GM12878 (cell line): ENCODE results near the gene TOB2. TPM values are rescaled to one million over a fixed set of nuclear protein-coding genes. Genes with fewer than 3 reads are reported as not detected.

Experiments used
- ATF2 ChIP-seq: IDR thresholded peaks from 2 replicates; pipeline ENCODE4 v1.6.1; 2012; ENCODE audit warnings: low read length, inconsistent platforms
- CBFB ChIP-seq: IDR thresholded peaks from 2 replicates; pipeline ENCODE4 v1.6.1; 2016; ENCODE audit warnings: antibody characterized with exemption, low read depth
- CREM ChIP-seq: IDR thresholded peaks from 2 replicates; pipeline ENCODE4 v1.6.1; 2014; ENCODE audit warnings: antibody characterized with exemption, low read depth
- CTCF ChIP-seq, 3 experiments: IDR thresholded peaks in 2 of 3; conservative IDR thresholded peaks in 1 of 3; 2 replicates each; pipeline ENCODE4 v1.5.1; 2011; ENCODE audit warnings: low read depth in 3 of 3, low read length in 3 of 3, mild to moderate bottlenecking in 3 of 3, control low read depth in 2 of 3, moderate library complexity in 2 of 3, inconsistent platforms in 1 of 3, mixed read lengths in 1 of 3; ENCODE audit not compliant: control insufficient read depth in 2 of 3, insufficient read depth in 1 of 3; ENCODE audit errors: extremely low read depth in 1 of 3
- E2F8 ChIP-seq: fragments of 450-650 bp; IDR thresholded peaks from 2 replicates; pipeline ENCODE4 v1.6.1; 2018; ENCODE audit warnings: mild to moderate bottlenecking, low read depth, moderate library complexity; ENCODE audit not compliant: partially characterized antibody
- EZH2 ChIP-seq: IDR thresholded peaks from 2 replicates; pipeline ENCODE4 v1.6.1; 2012; ENCODE audit warnings: low read depth, mild to moderate bottlenecking, control low read depth, inconsistent platforms, low read length, borderline replicate concordance; ENCODE audit not compliant: control insufficient read depth
- HDAC6 ChIP-seq: fragments of 200-600 bp; sonication (generic); IDR thresholded peaks from one replicate; pipeline ENCODE4 v1.8.0; 2017; ENCODE audit warnings: antibody characterized with exemption; ENCODE audit not compliant: unreplicated experiment
- HSF1 ChIP-seq: fragments of 150-350 bp; IDR thresholded peaks from 2 replicates; pipeline ENCODE4 v1.6.1; 2014; ENCODE audit warnings: mild to moderate bottlenecking, low read depth, low read length
- NFYB ChIP-seq: IDR thresholded peaks from 2 replicates; pipeline ENCODE4 v1.6.1; 2011; ENCODE audit warnings: low read depth, mild to moderate bottlenecking, low read length, improper control_type of control experiment, moderate library complexity; ENCODE audit not compliant: insufficient read depth
- NR2C1 ChIP-seq: fragments of 450-650 bp; IDR thresholded peaks from 2 replicates; pipeline ENCODE4 v1.6.1; 2017; ENCODE audit warnings: antibody characterized with exemption, mild to moderate bottlenecking, moderate library complexity
- PAX5 ChIP-seq: IDR thresholded peaks from 2 replicates; pipeline ENCODE4 v1.6.1; 2011; ENCODE audit warnings: low read depth, low read length, borderline replicate concordance
- RBBP5 ChIP-seq: fragments of 200-600 bp; sonication (generic); conservative IDR thresholded peaks from 2 replicates; pipeline ENCODE4 v1.6.1; 2016
- SP1 ChIP-seq: IDR thresholded peaks from one replicate; pipeline ENCODE4 v1.6.1; 2011; ENCODE audit warnings: low read depth, low read length
- STAT1 ChIP-seq: fragments of 450-650 bp; conservative IDR thresholded peaks from 2 replicates; pipeline ENCODE4 v1.6.1; 2014; ENCODE audit warnings: antibody characterized with exemption, mild to moderate bottlenecking
- ZBTB40 ChIP-seq: fragments of 450-650 bp; IDR thresholded peaks from 2 replicates; pipeline ENCODE4 v1.6.1; 2016; ENCODE audit warnings: mild to moderate bottlenecking, moderate library complexity, borderline replicate concordance
- ZNF217 ChIP-seq: fragments of 450-650 bp; IDR thresholded peaks from 2 replicates; pipeline ENCODE4 v1.6.1; 2017; ENCODE audit warnings: antibody characterized with exemption, mild to moderate bottlenecking
- ZNF384 ChIP-seq: IDR thresholded peaks from 2 replicates; pipeline ENCODE4 v1.6.1; 2012; ENCODE audit warnings: low read depth, mild to moderate bottlenecking, low read length, improper control_type of control experiment, borderline replicate concordance
- polyA plus RNA-seq, 11 experiments: library from polyadenylated mRNA; depleted of rRNA in 4 of 11; unstranded in 6 of 11; stranded (reverse) in 5 of 11; fragments of >200 nt; fragmentation: Nextera tagmentation in 4 of 11; fragmentation: Illumina TruSeq in 1 of 11; extraction: Ambion mirVana in 4 of 11; extraction: Trizol in 1 of 11; gene quantifications; 1 replicate in 1 of 11; 2 replicates in 10 of 11; pipeline versions ENCODE4 v1.2.1 to v1.2.3, GENCODE V29; 2011 to 2016; ENCODE audit warnings: inconsistent platforms in 2 of 11, missing spikeins in 2 of 11, low read depth in 1 of 11
- total RNA-seq, 4 experiments: library from RNA; depleted of rRNA in 3 of 4; stranded (reverse); fragments of >200 nt in 3 of 4; fragmentation: Illumina TruSeq in 1 of 4; extraction: Trizol in 1 of 4; gene quantifications; 2 replicates each; pipeline versions ENCODE4 v1.2.1 to v1.2.3, GENCODE V29; 2013 to 2021

Gene TOB2
- total and polyA plus RNA-seq, 10 of the 15 experiments (the other 5 are each of a cell fraction or from before 2014, with no cell fraction given) = 4.5 to 32.0 (median 15.1) TPM

- TF ChIP-seq E2F8 (no peak), CBFB (no peak), NFYB (no peak), CTCF (IDR thresholded peaks at IDR 0.05 in 2 of 3, conservative IDR thresholded peaks at IDR 0.05 in 1 of 3; ENCODE audit: control insufficient read depth in 2 of 3, extremely low read depth in 1 of 3, insufficient read depth in 1 of 3, low read depth in 3 of 3, low read length in 3 of 3) (peak; percentile 97 to 98 (median 97); a peak in 5 of 6 replicates), NR2C1 (no peak), ATF2 (no peak), PAX5 (0 out of 2 replicates have a peak, but pooled peaks have one; percentile 41), ZNF384 (no peak), ZNF217 (no peak), HDAC6 (no peak), STAT1 (no peak), HSF1 (no peak), SP1 (peak; percentile 46), EZH2 (no peak), ZBTB40 (no peak), RBBP5 (no peak), CREM (no peak)
Observed at GRCh38 chr22:41403532-41404318, 42.9 kb downstream of the TOB2 start (continued).
